B cell (primary cell): Measurements from ENCODE around the gene MAGI2. TPM values are rescaled to one million over a fixed set of nuclear protein-coding genes. Genes with fewer than 3 reads are reported as not detected.

Experiments
- ATAC-seq: fragments of 200-7000 bp; cut with Tn5 transposase; one replicate; pipeline ENCODE4 v1.10.0; 2021; ENCODE audit warnings: low read depth, mild to moderate bottlenecking, moderate number of reproducible peaks, moderate library complexity
- CTCF ChIA-PET: fragments of 350-600 bp; sonication (Branson Sonifier 250); formaldehyde crosslinking; loops from one replicate; lab custom pipeline; 2021; ENCODE audit warnings: antibody characterized with exemption, inconsistent platforms; lab: Charles Lee
- POLR2A ChIA-PET: fragments of 350-600 bp; sonication (Branson Sonifier 250); formaldehyde crosslinking; loops from one replicate; lab custom pipeline; 2021; ENCODE audit warnings: antibody characterized with exemption; lab: Charles Lee
- DNase-seq: peaks from one replicate; pipeline ENCODE4 v3.0.0; 2013
- H2AFZ ChIP-seq: 2 replicates; pipeline ENCODE4 v1.6.1; 2012; ENCODE audit warnings: mild to moderate bottlenecking, low read depth, low read length; ENCODE audit not compliant: insufficient read depth, poor library complexity, severe bottlenecking
- H3K27ac ChIP-seq, 2 donors: 1 replicate in 1 of 2; 2 replicates in 1 of 2; pipeline ENCODE4 v1.5.1; 2012 to 2013; ENCODE audit warnings: low read length in 2 of 2, mild to moderate bottlenecking in 2 of 2, moderate library complexity in 1 of 2
- H3K27me3 ChIP-seq, 4 experiments: fragments of 200-600 bp in 1 of 4; sonication (generic) in 1 of 4; replicated peaks in 1 of 4; 1 replicate in 2 of 4; 2 replicates in 2 of 4; pipeline versions ENCODE4 v1.6.1 to v1.7.0; 2013 to 2016; ENCODE audit warnings: low read length in 3 of 4, mild to moderate bottlenecking in 2 of 4, mixed read lengths in 1 of 4, moderate library complexity in 1 of 4; ENCODE audit not compliant: insufficient read depth in 4 of 4, control insufficient read depth in 3 of 4; ENCODE audit errors: control extremely low read depth in 1 of 4
- H3K36me3 ChIP-seq, 2 experiments: replicated peaks in 1 of 2; 1 replicate in 1 of 2; 2 replicates in 1 of 2; pipeline versions ENCODE4 v1.6.1 to v1.7.1; 2013; ENCODE audit warnings: low read length in 1 of 2; ENCODE audit not compliant: insufficient read depth in 2 of 2, control insufficient read depth in 1 of 2; ENCODE audit errors: control extremely low read depth in 1 of 2, extremely low read depth in 1 of 2
- H3K4me1 ChIP-seq, 2 donors: fragments of 200-600 bp in 1 of 2; sonication (generic) in 1 of 2; 1 replicate in 1 of 2; 2 replicates in 1 of 2; pipeline versions ENCODE4 v1.5.1 to v1.6.1; 2013 to 2017; ENCODE audit warnings: low read length in 2 of 2; ENCODE audit not compliant: control insufficient read depth in 2 of 2, insufficient read depth in 2 of 2
- H3K4me2 ChIP-seq: replicated peaks from 2 replicates; pipeline ENCODE3; 2012; ENCODE audit warnings: mild to moderate bottlenecking, low read depth, low read length; ENCODE audit not compliant: poor library complexity, severe bottlenecking
- H3K4me3 ChIP-seq, 5 experiments: fragments of 200-600 bp in 1 of 5; sonication (generic) in 1 of 5; 1 replicate in 3 of 5; 2 replicates in 2 of 5; pipeline versions ENCODE4 v1.5.1 to v1.7.0; 2011 to 2016; ENCODE audit warnings: low read length in 4 of 5, mild to moderate bottlenecking in 4 of 5, low read depth in 2 of 5, control low read depth in 1 of 5, moderate library complexity in 1 of 5; ENCODE audit not compliant: insufficient read depth in 1 of 5; ENCODE audit errors: control extremely low read depth in 1 of 5, extremely low read depth in 1 of 5
- H3K79me2 ChIP-seq: fragments of 200-600 bp; sonication (generic); one replicate; pipeline ENCODE4 v1.6.0; 2016; ENCODE audit warnings: low read length; ENCODE audit not compliant: control insufficient read depth, insufficient read depth
- H3K9ac ChIP-seq: fragments of 200-600 bp; sonication (generic); 2 replicates; pipeline ENCODE4 v1.6.1; 2017; ENCODE audit warnings: mild to moderate bottlenecking, low read length, moderate library complexity
- H3K9me3 ChIP-seq, 3 donors: one replicate each; pipeline versions ENCODE4 v1.6.1 to v1.7.1; 2013; ENCODE audit warnings: low read length in 2 of 3; ENCODE audit not compliant: control insufficient read depth in 2 of 3, insufficient read depth in 1 of 3; ENCODE audit errors: control extremely low read depth in 1 of 3
- H4K20me1 ChIP-seq: 2 replicates; pipeline ENCODE4 v1.6.0; 2012; ENCODE audit warnings: mild to moderate bottlenecking, low read length; ENCODE audit not compliant: insufficient read depth, control insufficient read depth, poor library complexity, severe bottlenecking
- H3K27ac Mint-ChIP-seq: one replicate; pipeline ENCODE4 v1.8.0; 2021; ENCODE audit warnings: mixed read lengths
- H3K27me3 Mint-ChIP-seq: one replicate; pipeline ENCODE4 v1.8.0; 2021; ENCODE audit warnings: mixed read lengths
- H3K4me1 Mint-ChIP-seq: one replicate; pipeline ENCODE4 v1.8.0; 2021; ENCODE audit warnings: mixed read lengths
- H3K4me3 Mint-ChIP-seq: one replicate; pipeline ENCODE4 v1.8.0; 2021; ENCODE audit warnings: mixed read lengths
- H3K9me3 Mint-ChIP-seq: one replicate; pipeline ENCODE4 v1.8.0; 2022; ENCODE audit warnings: mixed read lengths; ENCODE audit not compliant: insufficient read depth
- CTCF ChIP-seq: fragments of 200-600 bp; IDR thresholded peaks from one replicate; pipeline ENCODE4 v1.8.0; 2022; ENCODE audit warnings: antibody characterized with exemption, mild to moderate bottlenecking
- EZH2 ChIP-seq: IDR thresholded peaks from 2 replicates; pipeline ENCODE4 v1.6.1; 2012; ENCODE audit warnings: borderline replicate concordance, low read depth, mild to moderate bottlenecking, moderate library complexity, low read length; ENCODE audit not compliant: insufficient read depth, poor library complexity, severe bottlenecking
- WGBS: methylation state at CpG from one replicate; pipeline ENCODE4 v1.1.5; 2013; ENCODE audit warnings: missing lambda C conversion rate; ENCODE audit not compliant: insufficient coverage; 5-methylcytosine and 5-hydroxymethylcytosine counted together
- intact Hi-C: fragments of 100-400 bp; cut with micrococcal nuclease; formaldehyde crosslinking; loops from one replicate; pipeline ENCODE4 v1.10.0; 2022
- polyA plus RNA-seq: library from polyadenylated mRNA; depleted of rRNA; stranded (reverse); fragments of >200 nt; gene quantifications from 2 replicates; pipeline ENCODE4 v1.2.3, GENCODE V29; 2012
- total RNA-seq, 2 donors: library from RNA; stranded (reverse); fragments of 120-200 nt in 1 of 2; gene quantifications; 1 replicate in 1 of 2; 2 replicates in 1 of 2; pipeline versions ENCODE4 v1.2.3 to v1.2.4, GENCODE V29; 2013 to 2022

The MAGI2 gene
- total and polyA plus RNA-seq, 2 donors (not counting 1 experiment from before 2014, with no cell fraction given): 0.16 to 0.64 TPM

DNA sequence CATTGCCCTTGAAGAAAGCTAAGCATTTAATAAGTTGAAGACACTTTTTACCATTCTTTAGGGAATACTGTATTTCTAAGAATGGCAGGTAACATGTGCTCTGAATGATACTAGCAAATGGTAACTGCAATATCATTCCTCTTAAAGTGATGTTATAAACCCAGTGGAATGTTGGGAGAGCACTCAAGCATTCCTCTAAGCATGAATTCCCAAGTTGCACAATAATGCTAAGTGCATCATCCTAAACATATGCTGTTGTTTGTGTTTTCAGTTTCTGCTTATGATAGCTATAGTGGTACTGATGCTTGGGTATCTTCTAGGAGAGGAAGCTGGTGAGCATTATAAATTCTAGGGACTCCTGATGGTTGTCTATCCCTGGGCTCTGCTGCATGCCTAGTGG lies 980.9 kb downstream of the MAGI2 start:
- no peak overlapping the region for H3K4me3 ChIP-seq
- intact Hi-C loops: no loop called here
- no peaks in the 10 kb centered on the region for H3K27me3 ChIP-seq
- no peaks in the 10 kb centered on the region for H3K9me3 ChIP-seq
- DNase-seq: no peak
- H3K4me2 ChIP-seq: no peak overlapping the region
- H3K4me1 Mint-ChIP-seq: no peaks in the 10 kb centered on the region
- no peak overlapping the region for H3K9ac ChIP-seq
- H4K20me1 ChIP-seq: no peaks in the 10 kb centered on the region
- no peaks in the 10 kb centered on the region for H3K27me3 Mint-ChIP-seq
- no peak overlapping the region for H2AFZ ChIP-seq
- H3K4me3 Mint-ChIP-seq: no peak overlapping the region
- H3K79me2 ChIP-seq: no peaks in the 10 kb centered on the region
- H3K27ac Mint-ChIP-seq: no peak overlapping the region
- H3K27ac ChIP-seq: no peak overlapping the region
- H3K4me1 ChIP-seq: no peaks in the 10 kb centered on the region
- no peak for ATAC-seq
- no peaks in the 10 kb centered on the region for H3K36me3 ChIP-seq
- TF ChIP-seq EZH2: no peak
- TF ChIP-seq CTCF: no peak
- H3K9me3 Mint-ChIP-seq: no peaks in the 10 kb centered on the region
- CTCF ChIA-PET: no interaction called here
- POLR2A ChIA-PET: no interaction called here

- H3K4me3 ChIP-seq: no peak overlapping the region
- no peak overlapping the region for H3K9ac ChIP-seq
- H3K27me3 ChIP-seq: no peaks in the 10 kb centered on the region
- H2AFZ ChIP-seq: no peak overlapping the region
- H3K4me2 ChIP-seq: no peak overlapping the region
- POLR2A ChIA-PET: no interaction called here
- DNase-seq (no peak), ATAC-seq (no peak)
- CTCF ChIA-PET: no interaction called here
- Mint-ChIP-seq H3K4me1 (no peaks in the 10 kb centered on the region), H3K4me3 (no peak overlapping the region), H3K27me3 (no peaks in the 10 kb centered on the region), H3K9me3 (no peaks in the 10 kb centered on the region), H3K27ac (no peak overlapping the region)
- no peaks in the 10 kb centered on the region for H3K9me3 ChIP-seq
- 72% methylated on average over 3 of the region's 5 CpGs for WGBS
- no peaks in the 10 kb centered on the region for H3K4me1 ChIP-seq
- H4K20me1 ChIP-seq: no peaks in the 10 kb centered on the region
- no peaks in the 10 kb centered on the region for H3K36me3 ChIP-seq
- TF ChIP-seq CTCF (no peak), EZH2 (no peak)
- no peaks in the 10 kb centered on the region for H3K79me2 ChIP-seq
- intact Hi-C loops: no loop called here
- no peak overlapping the region for H3K27ac ChIP-seq
These were observed 987.6 kb downstream of the MAGI2 start for GRCh38 chr7:78465894-78466293.
